Common myeloid progenitor, CD34-positive (primary cell): ENCODE data around the gene SMAD6.

Experiments
- CTCF ChIA-PET: fragments of 350-600 bp; sonication (Branson Sonifier 250); formaldehyde crosslinking; loops from one replicate; lab custom pipeline; 2021; ENCODE audit warnings: antibody characterized with exemption; lab: Charles Lee
- POLR2A ChIA-PET: fragments of 350-600 bp; sonication (Branson Sonifier 250); formaldehyde crosslinking; loops from one replicate; lab custom pipeline; 2021; ENCODE audit warnings: antibody characterized with exemption; lab: Charles Lee
- DNase-seq, 3 donors: peaks; one replicate each; pipeline versions ENCODE4 v3.0.0 to v3.0.0-alpha.2; 2013
- H3K27ac ChIP-seq, 2 experiments: 1 replicate in 1 of 2; 2 replicates in 1 of 2; pipeline ENCODE4 v1.7.0; 2013; ENCODE audit warnings: inconsistent platforms in 2 of 2, low read length in 2 of 2, mild to moderate bottlenecking in 2 of 2, low read depth in 1 of 2, moderate library complexity in 1 of 2; ENCODE audit not compliant: severe bottlenecking in 2 of 2, insufficient read depth in 1 of 2, poor library complexity in 1 of 2
- H3K27me3 ChIP-seq, 5 experiments: replicated peaks in 2 of 5; 1 replicate in 3 of 5; 2 replicates in 2 of 5; pipeline versions ENCODE4 v1.6.1 to v1.7.0; 2013; ENCODE audit warnings: low read length in 4 of 5, mild to moderate bottlenecking in 2 of 5, moderate library complexity in 2 of 5, inconsistent platforms in 1 of 5; ENCODE audit not compliant: insufficient read depth in 5 of 5, control insufficient read depth in 4 of 5
- H3K36me3 ChIP-seq, 4 experiments: 1 replicate in 2 of 4; 2 replicates in 2 of 4; pipeline versions ENCODE4 v1.6.1 to v1.7.0; 2013; ENCODE audit warnings: low read length in 3 of 4, control low read depth in 1 of 4, mild to moderate bottlenecking in 1 of 4; ENCODE audit not compliant: control insufficient read depth in 4 of 4, insufficient read depth in 4 of 4
- H3K4me1 ChIP-seq, 4 experiments: 1 replicate in 3 of 4; 2 replicates in 1 of 4; pipeline versions ENCODE4 v1.6.1 to v1.7.1; 2013; ENCODE audit warnings: low read length in 3 of 4, mild to moderate bottlenecking in 3 of 4, control low read depth in 1 of 4, inconsistent platforms in 1 of 4, moderate library complexity in 1 of 4; ENCODE audit not compliant: control insufficient read depth in 4 of 4, insufficient read depth in 4 of 4; ENCODE audit errors: control extremely low read depth in 1 of 4
- H3K4me3 ChIP-seq, 7 experiments: 1 replicate in 4 of 7; 2 replicates in 3 of 7; pipeline versions ENCODE4 v1.5.1 to v1.7.0; 2013; ENCODE audit warnings: mild to moderate bottlenecking in 7 of 7, low read length in 6 of 7, moderate library complexity in 6 of 7, inconsistent platforms in 2 of 7, low read depth in 2 of 7, control low read depth in 1 of 7; ENCODE audit not compliant: insufficient read depth in 4 of 7, control insufficient read depth in 1 of 7; ENCODE audit errors: extremely low read depth in 1 of 7
- H3K9me3 ChIP-seq, 5 experiments: 1 replicate in 4 of 5; 2 replicates in 1 of 5; pipeline versions ENCODE4 v1.6.1 to v1.7.1; 2013; ENCODE audit warnings: low read length in 4 of 5, mild to moderate bottlenecking in 2 of 5, inconsistent platforms in 1 of 5, low read depth in 1 of 5, moderate library complexity in 1 of 5; ENCODE audit not compliant: control insufficient read depth in 4 of 5, insufficient read depth in 2 of 5; ENCODE audit errors: control extremely low read depth in 1 of 5
- WGBS: methylation state at CpG from one replicate; pipeline ENCODE4 v1.1.5; 2013; ENCODE audit not compliant: insufficient coverage; 5-methylcytosine and 5-hydroxymethylcytosine counted together

Gene SMAD6

GRCh38 chr15:66789029-66790025 is 87.3 kb downstream of the SMAD6 start:
- H3K9me3 ChIP-seq = no peaks in the 10 kb centered on the region
- no peak overlapping the region for H3K4me3 ChIP-seq
- 100% methylated on average over 3 of the region's 5 CpGs for WGBS
- H3K4me1 ChIP-seq = peaks cover 0 to 7% (median 0%) of the 10 kb centered on the region in 4 experiments
- no peak overlapping the region for H3K27ac ChIP-seq
- DNase-seq = peak; percentile 11 to 55 (median 47)
- no peaks in the 10 kb centered on the region for H3K36me3 ChIP-seq
- H3K27me3 ChIP-seq = no peaks in the 10 kb centered on the region
- CTCF ChIA-PET = interaction anchor here (0.9 to 1.6 kb wide), 10 partner anchors 9 to 91 kb away, joined by 3 to 9 read pairs (median 4); no protein-coding TSS in a partner anchor
- POLR2A ChIA-PET = interaction anchor here (0.6 kb wide), 2 partner anchors 48 to 68 kb away, joined by 3 read pairs; no protein-coding TSS in a partner anchor

- ChIA-PET POLR2A (no interaction called here), CTCF (no interaction called here)
- WGBS = 93% methylated on average over 10 of the region's 10 CpGs
These were observed 93.8 kb downstream of the SMAD6 start for GRCh38 chr15:66795851-66796250.

GRCh38 chr15:66796343-66796742 is 94.3 kb downstream of the SMAD6 start:
- no peaks in the 10 kb centered on the region for H3K4me1 ChIP-seq
- H3K9me3 ChIP-seq = no peaks in the 10 kb centered on the region
- DNase-seq = no peak
- ChIA-PET CTCF (interaction anchor here (0.6 kb wide), 1 partner anchor 97 kb away, joined by 3 read pairs; no protein-coding TSS in a partner anchor), POLR2A (no interaction called here)
- no peaks in the 10 kb centered on the region for H3K27me3 ChIP-seq
- WGBS = 100% methylated on average over 1 of the region's 1 CpG
- H3K4me3 ChIP-seq = no peak overlapping the region
- no peaks in the 10 kb centered on the region for H3K36me3 ChIP-seq
- H3K27ac ChIP-seq = no peak overlapping the region

More at GRCh38 chr15:66795851-66796250, 93.8 kb downstream of the SMAD6 start:
- Histone ChIP-seq H3K4me3 (no peak overlapping the region), H3K9me3 (no peaks in the 10 kb centered on the region), H3K27ac (no peak overlapping the region), H3K27me3 (no peaks in the 10 kb centered on the region), H3K4me1 (no peaks in the 10 kb centered on the region), H3K36me3 (no peaks in the 10 kb centered on the region)
- DNase-seq = no peak

- Histone ChIP-seq H3K36me3 (no peaks in the 10 kb centered on the region), H3K27me3 (no peaks in the 10 kb centered on the region), H3K27ac (no peak overlapping the region), H3K4me3 (no peak overlapping the region), H3K4me1 (peaks cover 0 to 9% (median 9%) of the 10 kb centered on the region in 4 experiments), H3K9me3 (no peaks in the 10 kb centered on the region)
- DNase-seq = no peak
- POLR2A ChIA-PET = interaction anchor here (0.5 kb wide), 1 partner anchor 219 kb away, joined by 3 read pairs; no protein-coding TSS in a partner anchor
- WGBS = 90% methylated on average over 6 of the region's 7 CpGs
- CTCF ChIA-PET = interaction anchor here (0.9 to 1.3 kb wide), 3 partner anchors 9 to 53 kb away, joined by 3 to 4 read pairs (median 4); no protein-coding TSS in a partner anchor
These were observed 95.9 kb downstream of the SMAD6 start for GRCh38 chr15:66797921-66798320.

- no peak for DNase-seq
- Histone ChIP-seq H3K36me3 (no peaks in the 10 kb centered on the region), H3K4me3 (no peak overlapping the region), H3K4me1 (peaks cover 0 to 14% (median 13%) of the 10 kb centered on the region in 4 experiments), H3K9me3 (no peaks in the 10 kb centered on the region), H3K27ac (no peak overlapping the region), H3K27me3 (no peaks in the 10 kb centered on the region)
- POLR2A ChIA-PET = no interaction called here
- 96% methylated on average over 7 of the region's 10 CpGs for WGBS
- CTCF ChIA-PET = interaction anchor here (1.3 kb wide), 1 partner anchor 9 kb away, joined by 4 read pairs; no protein-coding TSS in a partner anchor
These were observed 96.5 kb downstream of the SMAD6 start for GRCh38 chr15:66798426-66799061.

GRCh38 chr15:66799242-66799641 is 97.2 kb downstream of the SMAD6 start:
- Histone ChIP-seq H3K27ac (no peak overlapping the region), H3K4me1 (peaks cover 0 to 14% (median 13%) of the 10 kb centered on the region in 4 experiments), H3K9me3 (no peaks in the 10 kb centered on the region), H3K27me3 (no peaks in the 10 kb centered on the region), H3K36me3 (no peaks in the 10 kb centered on the region), H3K4me3 (no peak overlapping the region)
- WGBS = 94% methylated on average over 3 of the region's 4 CpGs
- no peak for DNase-seq
- CTCF ChIA-PET = interaction anchor here (1.3 kb wide), 1 partner anchor 10 kb away, joined by 4 read pairs; no protein-coding TSS in a partner anchor
- POLR2A ChIA-PET = no interaction called here
